Suprapubic skin (tissue), 3 donors: Measurements from ENCODE around the gene STPG2.

ENCODE experiments used
- POLR2A ChIP-seq, 2 donors: fragments of 450-650 bp; IDR thresholded peaks; one replicate each; pipeline ENCODE4 v1.6.1; 2017; ENCODE audit warnings: antibody characterized with exemption in 2 of 2, mild to moderate bottlenecking in 2 of 2, moderate library complexity in 2 of 2
- TF ChIP-seq, protein P1 (sequence below), 2 donors: fragments of 200-600 bp in 1 of 2; fragments of 450-650 bp in 1 of 2; sonication (generic) in 1 of 2; IDR thresholded peaks; one replicate each; pipeline ENCODE4 v1.5.1; 2016 to 2019; ENCODE audit warnings: antibody characterized with exemption in 2 of 2, mild to moderate bottlenecking in 1 of 2, moderate library complexity in 1 of 2

DNA sequence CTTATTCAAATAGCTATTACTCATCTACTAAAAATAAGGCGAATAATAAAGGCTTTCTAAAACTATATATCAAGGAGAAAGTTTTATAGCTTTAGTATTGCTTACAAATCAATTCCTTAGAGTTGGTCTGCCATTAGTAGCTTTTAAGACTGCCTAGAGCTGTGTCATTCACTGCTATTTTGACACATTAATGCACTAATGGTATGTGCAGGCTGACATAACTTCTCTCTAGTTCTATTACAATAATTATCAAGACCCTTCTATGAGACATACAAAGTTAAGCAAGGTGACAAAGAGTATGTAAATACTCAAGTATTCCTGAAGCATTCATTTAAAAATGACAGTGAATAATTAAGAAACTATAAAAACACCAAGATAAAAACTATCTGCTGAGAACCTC lies 625.3 kb downstream of the STPG2 start:
- TF ChIP-seq POLR2A (IDR thresholded peaks at IDR 0.05) = no peak
- TF ChIP-seq, protein P1, sequence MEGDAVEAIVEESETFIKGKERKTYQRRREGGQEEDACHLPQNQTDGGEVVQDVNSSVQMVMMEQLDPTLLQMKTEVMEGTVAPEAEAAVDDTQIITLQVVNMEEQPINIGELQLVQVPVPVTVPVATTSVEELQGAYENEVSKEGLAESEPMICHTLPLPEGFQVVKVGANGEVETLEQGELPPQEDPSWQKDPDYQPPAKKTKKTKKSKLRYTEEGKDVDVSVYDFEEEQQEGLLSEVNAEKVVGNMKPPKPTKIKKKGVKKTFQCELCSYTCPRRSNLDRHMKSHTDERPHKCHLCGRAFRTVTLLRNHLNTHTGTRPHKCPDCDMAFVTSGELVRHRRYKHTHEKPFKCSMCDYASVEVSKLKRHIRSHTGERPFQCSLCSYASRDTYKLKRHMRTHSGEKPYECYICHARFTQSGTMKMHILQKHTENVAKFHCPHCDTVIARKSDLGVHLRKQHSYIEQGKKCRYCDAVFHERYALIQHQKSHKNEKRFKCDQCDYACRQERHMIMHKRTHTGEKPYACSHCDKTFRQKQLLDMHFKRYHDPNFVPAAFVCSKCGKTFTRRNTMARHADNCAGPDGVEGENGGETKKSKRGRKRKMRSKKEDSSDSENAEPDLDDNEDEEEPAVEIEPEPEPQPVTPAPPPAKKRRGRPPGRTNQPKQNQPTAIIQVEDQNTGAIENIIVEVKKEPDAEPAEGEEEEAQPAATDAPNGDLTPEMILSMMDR (IDR thresholded peaks at IDR 0.05) = no peak
